ENCODE results near the gene SV2B. TPM values are rescaled to one million over a fixed set of nuclear protein-coding genes. Genes with fewer than 3 reads are reported as not detected.

SV2B gene
- total and polyA plus RNA-seq, 9 of the 15 experiments (the other 6 are each of a cell fraction or from before 2014, with no cell fraction given), result 0.01 to 0.25 (median 0.11) TPM

DNA sequence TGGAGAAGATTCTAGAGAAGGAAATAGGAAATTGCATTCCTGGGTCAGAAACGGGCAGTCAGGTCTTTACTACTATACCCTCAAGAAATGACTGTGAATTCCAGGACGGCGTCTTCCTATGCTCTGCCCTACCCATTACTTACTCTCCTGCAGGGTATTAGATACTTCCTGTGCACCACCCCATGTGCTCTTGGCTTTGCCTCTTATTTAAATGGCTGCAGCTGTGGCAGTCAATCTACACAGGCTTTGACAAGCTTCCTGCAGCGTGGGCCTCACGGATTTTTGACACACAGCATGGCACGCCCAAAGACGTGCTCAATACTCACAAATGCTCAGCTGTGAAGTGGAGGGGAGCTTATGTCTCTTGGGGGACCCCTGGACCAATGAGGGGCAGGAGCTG lies 206.1 kb downstream of the SV2B start (continued):
- TF ChIP-seq, protein P1, sequence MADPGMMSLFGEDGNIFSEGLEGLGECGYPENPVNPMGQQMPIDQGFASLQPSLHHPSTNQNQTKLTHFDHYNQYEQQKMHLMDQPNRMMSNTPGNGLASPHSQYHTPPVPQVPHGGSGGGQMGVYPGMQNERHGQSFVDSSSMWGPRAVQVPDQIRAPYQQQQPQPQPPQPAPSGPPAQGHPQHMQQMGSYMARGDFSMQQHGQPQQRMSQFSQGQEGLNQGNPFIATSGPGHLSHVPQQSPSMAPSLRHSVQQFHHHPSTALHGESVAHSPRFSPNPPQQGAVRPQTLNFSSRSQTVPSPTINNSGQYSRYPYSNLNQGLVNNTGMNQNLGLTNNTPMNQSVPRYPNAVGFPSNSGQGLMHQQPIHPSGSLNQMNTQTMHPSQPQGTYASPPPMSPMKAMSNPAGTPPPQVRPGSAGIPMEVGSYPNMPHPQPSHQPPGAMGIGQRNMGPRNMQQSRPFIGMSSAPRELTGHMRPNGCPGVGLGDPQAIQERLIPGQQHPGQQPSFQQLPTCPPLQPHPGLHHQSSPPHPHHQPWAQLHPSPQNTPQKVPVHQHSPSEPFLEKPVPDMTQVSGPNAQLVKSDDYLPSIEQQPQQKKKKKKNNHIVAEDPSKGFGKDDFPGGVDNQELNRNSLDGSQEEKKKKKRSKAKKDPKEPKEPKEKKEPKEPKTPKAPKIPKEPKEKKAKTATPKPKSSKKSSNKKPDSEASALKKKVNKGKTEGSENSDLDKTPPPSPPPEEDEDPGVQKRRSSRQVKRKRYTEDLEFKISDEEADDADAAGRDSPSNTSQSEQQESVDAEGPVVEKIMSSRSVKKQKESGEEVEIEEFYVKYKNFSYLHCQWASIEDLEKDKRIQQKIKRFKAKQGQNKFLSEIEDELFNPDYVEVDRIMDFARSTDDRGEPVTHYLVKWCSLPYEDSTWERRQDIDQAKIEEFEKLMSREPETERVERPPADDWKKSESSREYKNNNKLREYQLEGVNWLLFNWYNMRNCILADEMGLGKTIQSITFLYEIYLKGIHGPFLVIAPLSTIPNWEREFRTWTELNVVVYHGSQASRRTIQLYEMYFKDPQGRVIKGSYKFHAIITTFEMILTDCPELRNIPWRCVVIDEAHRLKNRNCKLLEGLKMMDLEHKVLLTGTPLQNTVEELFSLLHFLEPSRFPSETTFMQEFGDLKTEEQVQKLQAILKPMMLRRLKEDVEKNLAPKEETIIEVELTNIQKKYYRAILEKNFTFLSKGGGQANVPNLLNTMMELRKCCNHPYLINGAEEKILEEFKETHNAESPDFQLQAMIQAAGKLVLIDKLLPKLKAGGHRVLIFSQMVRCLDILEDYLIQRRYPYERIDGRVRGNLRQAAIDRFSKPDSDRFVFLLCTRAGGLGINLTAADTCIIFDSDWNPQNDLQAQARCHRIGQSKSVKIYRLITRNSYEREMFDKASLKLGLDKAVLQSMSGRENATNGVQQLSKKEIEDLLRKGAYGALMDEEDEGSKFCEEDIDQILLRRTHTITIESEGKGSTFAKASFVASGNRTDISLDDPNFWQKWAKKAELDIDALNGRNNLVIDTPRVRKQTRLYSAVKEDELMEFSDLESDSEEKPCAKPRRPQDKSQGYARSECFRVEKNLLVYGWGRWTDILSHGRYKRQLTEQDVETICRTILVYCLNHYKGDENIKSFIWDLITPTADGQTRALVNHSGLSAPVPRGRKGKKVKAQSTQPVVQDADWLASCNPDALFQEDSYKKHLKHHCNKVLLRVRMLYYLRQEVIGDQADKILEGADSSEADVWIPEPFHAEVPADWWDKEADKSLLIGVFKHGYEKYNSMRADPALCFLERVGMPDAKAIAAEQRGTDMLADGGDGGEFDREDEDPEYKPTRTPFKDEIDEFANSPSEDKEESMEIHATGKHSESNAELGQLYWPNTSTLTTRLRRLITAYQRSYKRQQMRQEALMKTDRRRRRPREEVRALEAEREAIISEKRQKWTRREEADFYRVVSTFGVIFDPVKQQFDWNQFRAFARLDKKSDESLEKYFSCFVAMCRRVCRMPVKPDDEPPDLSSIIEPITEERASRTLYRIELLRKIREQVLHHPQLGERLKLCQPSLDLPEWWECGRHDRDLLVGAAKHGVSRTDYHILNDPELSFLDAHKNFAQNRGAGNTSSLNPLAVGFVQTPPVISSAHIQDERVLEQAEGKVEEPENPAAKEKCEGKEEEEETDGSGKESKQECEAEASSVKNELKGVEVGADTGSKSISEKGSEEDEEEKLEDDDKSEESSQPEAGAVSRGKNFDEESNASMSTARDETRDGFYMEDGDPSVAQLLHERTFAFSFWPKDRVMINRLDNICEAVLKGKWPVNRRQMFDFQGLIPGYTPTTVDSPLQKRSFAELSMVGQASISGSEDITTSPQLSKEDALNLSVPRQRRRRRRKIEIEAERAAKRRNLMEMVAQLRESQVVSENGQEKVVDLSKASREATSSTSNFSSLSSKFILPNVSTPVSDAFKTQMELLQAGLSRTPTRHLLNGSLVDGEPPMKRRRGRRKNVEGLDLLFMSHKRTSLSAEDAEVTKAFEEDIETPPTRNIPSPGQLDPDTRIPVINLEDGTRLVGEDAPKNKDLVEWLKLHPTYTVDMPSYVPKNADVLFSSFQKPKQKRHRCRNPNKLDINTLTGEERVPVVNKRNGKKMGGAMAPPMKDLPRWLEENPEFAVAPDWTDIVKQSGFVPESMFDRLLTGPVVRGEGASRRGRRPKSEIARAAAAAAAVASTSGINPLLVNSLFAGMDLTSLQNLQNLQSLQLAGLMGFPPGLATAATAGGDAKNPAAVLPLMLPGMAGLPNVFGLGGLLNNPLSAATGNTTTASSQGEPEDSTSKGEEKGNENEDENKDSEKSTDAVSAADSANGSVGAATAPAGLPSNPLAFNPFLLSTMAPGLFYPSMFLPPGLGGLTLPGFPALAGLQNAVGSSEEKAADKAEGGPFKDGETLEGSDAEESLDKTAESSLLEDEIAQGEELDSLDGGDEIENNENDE (IDR thresholded peaks at IDR 0.05; ENCODE audit: low read depth, low read length), result no peak
- no peak for TF ChIP-seq THRAP3 (IDR thresholded peaks at IDR 0.05; ENCODE audit: borderline replicate concordance)
- no peak for TF ChIP-seq ZFX (CRISPR knock-in tag; IDR thresholded peaks at IDR 0.05)
- no peak for TF ChIP-seq EHMT2 (IDR thresholded peaks at IDR 0.05)
- TF ChIP-seq, protein P2, sequence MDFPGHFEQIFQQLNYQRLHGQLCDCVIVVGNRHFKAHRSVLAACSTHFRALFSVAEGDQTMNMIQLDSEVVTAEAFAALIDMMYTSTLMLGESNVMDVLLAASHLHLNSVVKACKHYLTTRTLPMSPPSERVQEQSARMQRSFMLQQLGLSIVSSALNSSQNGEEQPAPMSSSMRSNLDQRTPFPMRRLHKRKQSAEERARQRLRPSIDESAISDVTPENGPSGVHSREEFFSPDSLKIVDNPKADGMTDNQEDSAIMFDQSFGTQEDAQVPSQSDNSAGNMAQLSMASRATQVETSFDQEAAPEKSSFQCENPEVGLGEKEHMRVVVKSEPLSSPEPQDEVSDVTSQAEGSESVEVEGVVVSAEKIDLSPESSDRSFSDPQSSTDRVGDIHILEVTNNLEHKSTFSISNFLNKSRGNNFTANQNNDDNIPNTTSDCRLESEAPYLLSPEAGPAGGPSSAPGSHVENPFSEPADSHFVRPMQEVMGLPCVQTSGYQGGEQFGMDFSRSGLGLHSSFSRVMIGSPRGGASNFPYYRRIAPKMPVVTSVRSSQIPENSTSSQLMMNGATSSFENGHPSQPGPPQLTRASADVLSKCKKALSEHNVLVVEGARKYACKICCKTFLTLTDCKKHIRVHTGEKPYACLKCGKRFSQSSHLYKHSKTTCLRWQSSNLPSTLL (IDR thresholded peaks at IDR 0.05), result no peak
- TF ChIP-seq TSHZ1 (CRISPR knock-in tag; IDR thresholded peaks at IDR 0.05), result no peak

Measured in K562 (cell line).